ENCODE measurements around the gene NACC2.
"Not testable (repeated sequence)": the region's sequence is repeated elsewhere in the genome, so short reads cannot be mapped to it uniquely, and the experiment has no call there.

NACC2 gene

GRCh38 chr9:136114610-136115009 lies 19.5 kb upstream of the NACC2 start:
- in situ Hi-C loops (cut with MboI; ENCODE audit: low pct_unique_long_range_greater_than_20kb, low sequenced_read_pairs): no loop called here
- no peak for DNase-seq

GRCh38 chr9:136112541-136112940 lies 17.5 kb upstream of the NACC2 start:
- in situ Hi-C loops (cut with MboI; ENCODE audit: low pct_unique_long_range_greater_than_20kb, low sequenced_read_pairs): no loop called here
- DNase-seq: no peak

- in situ Hi-C loops (cut with MboI; ENCODE audit: low pct_unique_long_range_greater_than_20kb, low sequenced_read_pairs): no loop called here
- no peak for DNase-seq
Observed at GRCh38 chr9:136111910-136112309, 16.8 kb upstream of the NACC2 start.

- DNase-seq: no peak
- in situ Hi-C loops (cut with MboI; ENCODE audit: low pct_unique_long_range_greater_than_20kb, low sequenced_read_pairs): no loop called here
Observed at GRCh38 chr9:136111190-136111589, 16.1 kb upstream of the NACC2 start.

DNA sequence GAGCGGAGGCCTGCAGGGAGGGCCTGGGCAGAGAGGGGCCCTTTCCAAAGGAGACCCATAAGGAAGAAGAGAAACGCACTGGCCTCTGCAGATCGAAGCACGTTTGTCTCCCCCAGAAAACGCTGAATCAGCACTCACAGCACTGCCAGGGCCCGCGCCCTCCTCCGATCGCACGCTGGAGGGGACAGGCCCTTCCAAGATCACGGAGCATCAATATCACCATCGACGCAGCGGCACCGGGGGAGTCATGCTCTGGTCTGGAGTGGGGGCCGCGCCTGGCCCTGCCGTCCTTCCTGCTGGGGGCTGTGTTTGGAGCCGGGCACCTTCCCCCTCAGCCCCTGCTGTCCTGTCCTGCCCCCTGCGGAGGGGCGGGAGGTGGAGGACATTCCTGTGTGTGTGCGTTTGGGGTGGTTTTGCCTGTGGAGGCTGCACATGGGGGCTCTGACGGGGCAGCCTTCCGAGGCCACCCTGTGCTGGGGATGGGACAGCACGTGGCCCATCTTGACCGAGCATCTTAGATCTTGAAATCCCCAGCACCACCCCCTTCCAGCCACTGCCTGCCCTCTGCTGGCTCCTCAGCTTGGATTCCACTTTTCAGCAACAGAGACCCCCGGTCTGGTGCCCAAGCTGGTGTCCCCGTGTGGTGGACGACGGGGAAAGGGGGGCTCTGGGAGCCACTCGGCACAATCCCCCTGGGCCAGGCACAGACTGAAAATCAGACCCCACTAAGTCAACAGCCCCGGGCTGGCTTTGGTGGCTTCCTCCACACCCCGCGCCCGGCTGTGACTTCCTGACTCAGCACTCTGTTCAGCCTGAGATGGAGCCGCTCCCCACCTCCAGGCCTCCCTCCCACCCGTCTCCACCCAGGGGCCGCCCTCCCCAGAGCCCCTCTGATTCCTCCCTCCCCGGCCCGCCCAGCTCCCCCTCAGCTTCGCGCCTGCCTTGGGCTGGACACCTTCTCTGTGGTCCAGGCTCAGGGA lies 15.3 kb upstream of the NACC2 start:
- DNase-seq: no peak
- in situ Hi-C loops (cut with MboI; ENCODE audit: low pct_unique_long_range_greater_than_20kb, low sequenced_read_pairs): no loop called here

DNA sequence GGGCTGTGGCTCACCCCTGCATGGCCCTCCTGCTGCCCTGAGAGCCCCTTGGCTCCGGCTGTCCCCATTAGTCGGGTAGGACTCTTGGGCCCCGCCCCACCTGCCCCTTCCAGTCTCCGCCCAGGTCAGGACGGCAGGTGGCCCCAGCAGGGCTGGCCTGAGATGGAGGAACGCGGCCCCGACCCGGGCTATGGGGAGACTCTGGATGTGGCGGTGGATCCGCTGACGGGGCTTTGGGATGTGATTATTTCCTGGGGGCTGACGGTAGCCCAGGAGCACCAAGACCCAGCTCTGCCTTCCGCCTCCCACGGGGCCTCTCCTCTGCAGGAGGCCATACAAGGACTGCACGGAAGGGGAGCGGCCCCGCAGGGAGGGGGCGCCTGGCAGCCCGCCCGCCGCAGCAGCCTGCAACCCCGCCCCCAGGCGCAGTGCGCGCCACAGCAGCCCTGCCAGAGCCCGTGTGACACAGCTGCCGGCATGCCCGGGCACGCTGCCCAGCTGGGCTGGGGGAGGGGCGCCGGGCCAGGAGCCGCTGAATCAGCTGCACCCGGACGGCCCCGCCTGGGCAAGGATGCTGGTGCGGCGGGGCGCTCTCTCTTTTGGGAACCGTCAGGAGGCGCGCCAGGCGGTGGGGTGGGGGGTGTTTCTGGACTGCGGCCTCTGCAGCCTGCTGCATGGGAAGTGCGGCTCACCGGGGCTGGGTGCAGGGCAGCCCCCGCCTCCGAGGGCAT lies 14.4 kb upstream of the NACC2 start:
- peak; percentile 99 for DNase-seq
- in situ Hi-C loops (cut with MboI; ENCODE audit: low pct_unique_long_range_greater_than_20kb, low sequenced_read_pairs): no loop called here

DNA sequence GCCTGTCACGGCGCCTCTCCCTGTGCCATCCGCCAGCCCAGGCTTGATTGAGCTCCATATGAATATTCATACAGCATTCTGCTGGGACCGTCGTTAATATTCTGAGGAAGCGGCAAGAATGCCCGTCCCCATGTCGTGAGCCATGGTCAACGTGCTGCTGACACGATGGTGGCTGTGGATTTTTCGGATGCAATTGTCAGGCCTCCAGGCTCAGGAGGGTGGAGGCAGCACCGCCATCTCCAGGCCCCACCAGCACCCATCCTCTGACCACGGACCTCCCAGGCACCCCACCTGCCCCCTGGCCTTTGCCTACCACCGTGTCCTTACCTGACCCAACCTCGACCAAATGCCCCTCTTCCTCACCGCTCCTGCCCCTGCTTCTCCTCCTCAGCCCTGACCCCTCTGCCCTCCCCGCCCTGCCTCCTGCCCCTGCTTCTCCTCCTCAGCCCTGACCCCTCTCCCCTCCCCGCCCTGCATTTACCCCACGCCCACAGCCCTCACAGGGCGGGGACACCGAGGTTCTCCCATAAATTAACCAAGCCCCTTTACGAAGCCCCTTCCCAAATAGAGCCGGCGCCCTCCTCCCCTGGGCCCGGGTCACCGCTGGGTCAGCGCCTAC lies 13.7 kb upstream of the NACC2 start:
- in situ Hi-C loops (cut with MboI; ENCODE audit: low pct_unique_long_range_greater_than_20kb, low sequenced_read_pairs): no loop called here
- no peak for DNase-seq

DNA sequence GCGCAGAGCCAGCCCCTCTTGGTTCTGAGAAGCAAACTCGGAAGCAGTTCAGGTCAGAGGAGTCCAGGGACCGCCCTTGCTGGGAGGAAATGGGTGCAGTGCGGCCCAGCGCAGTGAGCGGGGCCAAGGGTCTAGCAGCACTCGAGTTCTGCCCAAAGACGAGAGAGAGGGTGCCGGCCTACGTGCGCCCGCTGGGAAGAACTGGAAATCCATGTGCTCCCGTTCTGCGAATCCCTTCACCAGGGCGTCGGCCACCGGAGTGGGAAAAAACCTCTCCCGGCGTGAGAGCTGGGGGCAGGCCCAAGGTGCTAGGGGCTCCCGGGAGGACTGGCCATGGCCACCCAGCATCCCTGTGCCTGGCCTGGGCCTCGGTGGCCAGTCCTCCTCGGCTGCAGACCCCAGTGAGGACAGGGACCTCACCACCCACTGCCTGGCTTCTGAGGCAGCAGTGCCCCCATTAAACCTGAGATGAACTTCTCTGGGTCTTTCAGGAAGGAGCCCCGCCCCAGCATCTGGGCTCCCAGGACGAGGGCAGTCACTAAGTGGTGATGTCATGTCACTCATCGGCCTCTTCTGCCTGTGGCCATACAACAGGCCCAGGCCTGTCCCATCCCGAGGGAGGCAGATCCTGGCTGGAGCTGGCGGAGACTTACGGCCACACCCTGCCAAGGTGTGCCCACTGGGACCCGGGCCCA lies 13.0 kb upstream of the NACC2 start:
- in situ Hi-C loops (cut with MboI; ENCODE audit: low pct_unique_long_range_greater_than_20kb, low sequenced_read_pairs): no loop called here
- no peak for DNase-seq

- in situ Hi-C loops (cut with MboI; ENCODE audit: low pct_unique_long_range_greater_than_20kb, low sequenced_read_pairs): no loop called here
- peak; percentile 82 for DNase-seq
Observed at GRCh38 chr9:136107155-136107952, 12.3 kb upstream of the NACC2 start.

DNA sequence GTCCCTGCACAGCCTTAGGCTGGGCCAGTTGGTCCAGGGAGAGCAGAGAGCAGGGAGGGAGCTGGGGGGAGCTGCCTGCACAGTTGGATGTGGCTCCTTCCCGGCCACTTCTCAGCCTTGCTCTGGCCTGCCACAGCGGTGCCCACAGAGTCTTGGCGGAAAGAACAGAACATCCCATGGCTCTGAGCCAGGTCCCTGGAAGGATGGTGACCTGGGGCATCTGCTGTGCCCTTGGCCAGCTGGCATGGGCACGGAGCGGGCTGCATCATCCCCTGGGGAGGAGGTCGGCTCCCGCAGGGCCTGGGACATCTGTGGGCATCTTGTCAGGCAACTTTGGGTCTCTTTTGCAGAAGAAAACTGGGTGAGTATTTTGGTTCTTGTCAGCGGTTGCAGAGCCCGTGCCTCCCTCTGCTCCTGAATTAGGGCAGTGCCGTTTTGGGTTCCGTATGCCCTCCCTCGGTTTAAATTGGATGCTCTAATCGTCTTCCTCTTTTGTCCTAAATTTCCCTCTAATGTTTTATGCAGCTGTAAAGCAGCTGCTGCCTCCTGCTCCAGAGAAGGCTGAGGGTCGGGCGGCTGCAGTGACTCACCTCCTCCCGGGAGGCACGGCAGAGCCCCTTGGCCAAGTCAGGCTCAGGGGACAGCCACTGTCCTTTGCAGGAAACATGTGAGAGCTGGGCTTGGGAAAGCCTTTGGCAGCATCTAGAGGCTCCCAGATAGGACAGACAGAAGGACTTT lies 10.5 kb upstream of the NACC2 start:
- in situ Hi-C loops (cut with MboI; ENCODE audit: low pct_unique_long_range_greater_than_20kb, low sequenced_read_pairs): no loop called here
- peak; percentile 69 for DNase-seq

- DNase-seq: no peak
- in situ Hi-C loops (cut with MboI; ENCODE audit: low pct_unique_long_range_greater_than_20kb, low sequenced_read_pairs): no loop called here
Observed at GRCh38 chr9:136104916-136105315, 9.8 kb upstream of the NACC2 start.

GRCh38 chr9:136104488-136104800 lies 9.4 kb upstream of the NACC2 start:
- DNase-seq: no peak
- in situ Hi-C loops (cut with MboI; ENCODE audit: low pct_unique_long_range_greater_than_20kb, low sequenced_read_pairs): no loop called here

- DNase-seq: no peak
- in situ Hi-C loops (cut with MboI; ENCODE audit: low pct_unique_long_range_greater_than_20kb, low sequenced_read_pairs): no loop called here
Observed at GRCh38 chr9:136103651-136104487, 8.8 kb upstream of the NACC2 start.

DNA sequence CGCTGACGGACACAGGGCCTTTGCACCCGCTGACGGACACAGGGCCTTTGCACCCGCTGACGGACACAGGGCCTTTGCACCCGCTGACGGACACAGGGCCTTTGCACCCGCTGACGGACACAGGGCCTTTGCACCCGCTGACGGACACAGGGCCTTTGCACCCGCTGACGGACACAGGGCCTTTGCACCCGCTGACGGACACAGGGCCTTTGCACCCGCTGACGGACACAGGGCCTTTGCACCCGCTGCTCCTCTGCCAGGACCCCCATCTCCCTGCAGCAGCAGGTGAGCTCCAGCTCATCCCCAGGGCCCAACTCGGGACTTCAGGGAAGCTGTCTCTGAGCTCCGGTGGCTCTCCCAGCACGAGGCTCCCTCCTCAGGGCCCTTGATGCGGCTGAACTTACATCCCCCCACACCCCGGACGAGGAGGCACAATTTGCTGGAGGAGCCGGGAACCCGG lies 6.6 kb upstream of the NACC2 start:
- in situ Hi-C loops (cut with MboI; ENCODE audit: low pct_unique_long_range_greater_than_20kb, low sequenced_read_pairs); DNase-seq: not testable (repeated sequence)

DNA sequence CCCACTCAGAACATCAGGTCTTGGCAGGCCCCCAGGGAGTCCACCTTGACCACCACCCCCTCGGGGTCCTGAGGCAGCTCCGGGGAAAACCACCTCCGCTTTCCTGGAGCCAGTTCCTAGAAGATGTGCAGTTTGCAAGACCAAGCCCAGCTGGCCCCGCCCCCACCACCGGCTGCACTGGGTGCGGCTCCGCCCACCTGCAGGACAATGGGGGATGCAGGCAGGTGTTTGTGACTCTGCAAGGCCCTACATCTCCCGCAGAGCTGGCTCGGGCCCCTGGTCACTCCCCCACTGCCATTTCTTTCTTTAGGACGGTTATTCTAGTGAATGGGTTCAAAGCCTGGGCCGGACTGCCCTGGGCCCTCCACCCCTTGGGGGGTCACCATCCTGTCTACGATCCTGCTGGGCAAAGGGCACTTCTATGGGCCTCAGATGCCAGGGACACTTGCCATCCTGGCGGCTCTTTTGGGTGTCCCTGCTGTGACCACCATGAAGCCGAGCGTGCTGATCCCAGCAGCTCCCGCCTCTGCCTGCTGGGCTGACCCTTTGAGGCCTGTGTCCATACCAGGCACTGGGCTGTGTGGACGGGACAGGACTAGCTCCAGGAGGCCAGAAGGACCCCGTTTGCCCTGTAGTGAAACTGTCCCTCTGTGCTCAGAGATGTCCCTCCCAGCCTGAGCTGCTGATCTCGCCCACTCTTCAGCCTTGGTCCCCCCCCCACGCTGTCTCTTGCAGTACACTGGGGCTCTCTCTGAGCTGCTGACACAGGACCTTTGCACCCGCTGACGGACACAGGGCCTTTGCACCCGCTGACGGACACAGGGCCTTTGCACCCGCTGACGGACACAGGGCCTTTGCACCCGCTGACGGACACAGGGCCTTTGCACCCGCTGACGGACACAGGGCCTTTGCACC lies 5.9 kb upstream of the NACC2 start:
- DNase-seq: no peak
- in situ Hi-C loops (cut with MboI; ENCODE audit: low pct_unique_long_range_greater_than_20kb, low sequenced_read_pairs): no loop called here

GRCh38 chr9:136099542-136099941 lies 4.5 kb upstream of the NACC2 start:
- DNase-seq: no peak
- in situ Hi-C loops (cut with MboI; ENCODE audit: low pct_unique_long_range_greater_than_20kb, low sequenced_read_pairs): no loop called here

All from KBM-7 (cell line).